GM23338 (cell line): Measurements from ENCODE around the gene FAM229B. TPM values are rescaled to one million over a fixed set of nuclear protein-coding genes. Genes with fewer than 3 reads are reported as not detected.

Experiments used
- ATAC-seq: fragments of 200-7000 bp; cut with Tn5 transposase; 3 replicates; pipeline ENCODE4 v1.9.1; 2020
- DNase-seq: peaks from one replicate; pipeline ENCODE4 v3.0.0-alpha.2; 2015; ENCODE audit warnings: low spot score
- H2AFZ ChIP-seq: fragments of 200-600 bp; sonication (generic); 2 replicates; pipeline ENCODE4 v1.8.0; 2016; ENCODE audit warnings: antibody characterized with exemption, mild to moderate bottlenecking, moderate library complexity
- H3F3A ChIP-seq: fragments of 200-600 bp; sonication (generic); replicated peaks from 2 replicates; pipeline ENCODE4 v1.8.0; 2017; ENCODE audit warnings: antibody characterized with exemption, mixed run types, low read depth
- H3K27ac ChIP-seq: fragments of 200-600 bp; sonication (generic); 2 replicates; pipeline ENCODE4 v1.6.1; 2016; ENCODE audit warnings: low read depth
- H3K27me3 ChIP-seq: fragments of 200-600 bp; sonication (generic); 2 replicates; pipeline ENCODE4 v1.8.0; 2016; ENCODE audit warnings: mild to moderate bottlenecking, mixed run types, moderate library complexity; ENCODE audit not compliant: insufficient read depth
- H3K36me3 ChIP-seq: fragments of 200-600 bp; sonication (generic); 2 replicates; pipeline ENCODE4 v1.8.0; 2016; ENCODE audit warnings: mild to moderate bottlenecking; ENCODE audit not compliant: insufficient read depth
- H3K4me1 ChIP-seq: fragments of 200-600 bp; sonication (generic); 2 replicates; pipeline ENCODE4 v1.8.0; 2016; ENCODE audit warnings: mild to moderate bottlenecking, moderate library complexity; ENCODE audit not compliant: insufficient read depth
- H3K4me2 ChIP-seq: fragments of 200-600 bp; sonication (generic); 2 replicates; pipeline ENCODE4 v1.7.1; 2017; ENCODE audit warnings: mixed run types
- H3K4me3 ChIP-seq: fragments of 200-600 bp; sonication (generic); 2 replicates; pipeline ENCODE4 v1.6.1; 2016; ENCODE audit warnings: mixed run types
- H3K79me2 ChIP-seq: fragments of 200-600 bp; sonication (generic); replicated peaks from 2 replicates; pipeline ENCODE4 v1.8.0; 2017; ENCODE audit warnings: mild to moderate bottlenecking; ENCODE audit not compliant: insufficient read depth
- H3K9me2 ChIP-seq: fragments of 200-600 bp; sonication (generic); 2 replicates; pipeline ENCODE4 v1.8.0; 2017; ENCODE audit not compliant: insufficient read depth
- H4K20me1 ChIP-seq: fragments of 200-600 bp; sonication (generic); replicated peaks from 2 replicates; pipeline ENCODE4 v1.8.0; 2017; ENCODE audit warnings: mild to moderate bottlenecking; ENCODE audit not compliant: insufficient read depth
- H3K27ac Mint-ChIP-seq: 2 replicates; pipeline ENCODE4 v1.8.0; 2020; ENCODE audit warnings: inconsistent platforms, mild to moderate bottlenecking, moderate library complexity, mixed read lengths
- H3K27me3 Mint-ChIP-seq: 3 replicates; pipeline ENCODE4 v1.8.0; 2022; ENCODE audit warnings: low read depth, mild to moderate bottlenecking, moderate library complexity, mixed read lengths, inconsistent platforms; ENCODE audit not compliant: insufficient read depth, poor library complexity
- H3K36me3 Mint-ChIP-seq: 3 replicates; pipeline ENCODE4 v1.8.0; 2021; ENCODE audit warnings: low read depth, mild to moderate bottlenecking, inconsistent platforms, moderate library complexity, mixed read lengths
- H3K4me1 Mint-ChIP-seq: 3 replicates; pipeline ENCODE4 v1.8.0; 2020; ENCODE audit warnings: mild to moderate bottlenecking, inconsistent platforms, mixed read lengths
- H3K4me3 Mint-ChIP-seq: 3 replicates; pipeline ENCODE4 v1.8.0; 2021; ENCODE audit warnings: moderate library complexity, mild to moderate bottlenecking, inconsistent platforms, mixed read lengths
- H3K9me3 Mint-ChIP-seq: 3 replicates; pipeline ENCODE4 v1.8.0; 2020; ENCODE audit warnings: moderate library complexity, mild to moderate bottlenecking, inconsistent platforms, mixed read lengths
- CREB1 ChIP-seq: fragments of 250-450 bp; sonication (Bioruptor Pico); IDR thresholded peaks from 2 replicates; pipeline ENCODE4 v1.5.0; 2020; ENCODE audit warnings: low read depth, mild to moderate bottlenecking, moderate library complexity
- ETS1 ChIP-seq: IDR thresholded peaks from 2 replicates; pipeline ENCODE4 v1.6.1; 2016; ENCODE audit warnings: antibody characterized with exemption
- EZH2 ChIP-seq: fragments of 200-600 bp; sonication (generic); IDR thresholded peaks from one replicate; pipeline ENCODE4 v1.8.0; 2017; ENCODE audit warnings: antibody characterized with exemption, mild to moderate bottlenecking, low read depth; ENCODE audit not compliant: unreplicated experiment
- EZH2phosphoT487 ChIP-seq: fragments of 200-600 bp; sonication (generic); IDR thresholded peaks from one replicate; pipeline ENCODE4 v1.8.1; 2018; ENCODE audit warnings: antibody characterized with exemption; ENCODE audit not compliant: unreplicated experiment
- JUNB ChIP-seq: IDR thresholded peaks from one replicate; pipeline ENCODE4 v1.6.1; 2016; ENCODE audit warnings: antibody characterized with exemption; ENCODE audit not compliant: unreplicated experiment
- NANOG ChIP-seq: IDR thresholded peaks from 2 replicates; pipeline ENCODE4 v1.6.1; 2016; ENCODE audit warnings: antibody characterized with exemption, borderline replicate concordance
- POLR2AphosphoS5 ChIP-seq: IDR thresholded peaks from 2 replicates; pipeline ENCODE4 v1.6.1; 2016; ENCODE audit warnings: antibody characterized with exemption, low read depth
- ZNF114 ChIP-seq: fragments of 250-450 bp; sonication (Bioruptor Pico); IDR thresholded peaks from 2 replicates; pipeline ENCODE4 v1.5.0; 2020; ENCODE audit warnings: mild to moderate bottlenecking, moderate library complexity
- ZNF331 ChIP-seq: fragments of 250-450 bp; sonication (Bioruptor Pico); IDR thresholded peaks from 2 replicates; pipeline ENCODE4 v1.5.0; 2020; ENCODE audit warnings: low read depth, mild to moderate bottlenecking, moderate library complexity
- polyA plus RNA-seq: library from polyadenylated mRNA; unstranded; fragments of >200 nt; fragmentation: Nextera tagmentation; extraction: Ambion mirVana; gene quantifications from 2 replicates; pipeline ENCODE4 v1.2.1, GENCODE V29; 2016
- total RNA-seq: library from RNA; depleted of rRNA; stranded (reverse); fragments of >200 nt; shearing (Covaris generic); gene quantifications from 2 replicates; pipeline ENCODE4 v1.2.3, GENCODE V29; 2014
- TF ChIP-seq, protein P1 (sequence below): fragments of 250-450 bp; sonication (Bioruptor Pico); IDR thresholded peaks from 2 replicates; pipeline ENCODE4 v1.5.0; 2020; ENCODE audit warnings: mild to moderate bottlenecking, moderate library complexity
- TF ChIP-seq, protein P2 (sequence below): IDR thresholded peaks from one replicate; pipeline ENCODE4 v1.6.1; 2018; ENCODE audit warnings: antibody characterized with exemption; ENCODE audit not compliant: unreplicated experiment
- TF ChIP-seq, protein P3 (sequence below), 2 experiments: fragments of 200-600 bp in 1 of 2; sonication (generic) in 1 of 2; conservative IDR thresholded peaks; 2 replicates each; pipeline versions ENCODE4 v1.5.1 to v1.6.1; 2016 to 2017; ENCODE audit warnings: antibody characterized with exemption in 2 of 2, low read depth in 2 of 2, mild to moderate bottlenecking in 2 of 2, moderate library complexity in 1 of 2

FAM229B gene
- total and polyA plus RNA-seq, 2 experiments from 2014 or later = 4.4 to 32.9 TPM

- Histone ChIP-seq H3K79me2 (no peaks in the 10 kb centered on the region), H3K4me2 (no peak within 1 kb of the TSS), H3K27me3 (no peaks in the 10 kb centered on the region), H4K20me1 (no peaks in the 10 kb centered on the region), H3K4me1 (no peaks in the 10 kb centered on the region), H3K27ac (no peak within 1 kb of the TSS), H3K36me3 (no peaks in the 10 kb centered on the region), H3F3A (no peaks in the 10 kb centered on the region), H2AFZ (peak within 1 kb of the TSS; percentile 88), H3K4me3 (no peak within 1 kb of the TSS), H3K9me2 (0 out of 2 replicates have a peak, but pooled peaks cover 4% of the 10 kb centered on the region)
- Mint-ChIP-seq H3K4me3 (no peak within 1 kb of the TSS), H3K27ac (no peak within 1 kb of the TSS), H3K36me3 (no peaks in the 10 kb centered on the region), H3K9me3 (no peaks in the 10 kb centered on the region), H3K4me1 (no peaks in the 10 kb centered on the region), H3K27me3 (peaks cover 2% of the 10 kb centered on the region)
- TF ChIP-seq, protein P1, sequence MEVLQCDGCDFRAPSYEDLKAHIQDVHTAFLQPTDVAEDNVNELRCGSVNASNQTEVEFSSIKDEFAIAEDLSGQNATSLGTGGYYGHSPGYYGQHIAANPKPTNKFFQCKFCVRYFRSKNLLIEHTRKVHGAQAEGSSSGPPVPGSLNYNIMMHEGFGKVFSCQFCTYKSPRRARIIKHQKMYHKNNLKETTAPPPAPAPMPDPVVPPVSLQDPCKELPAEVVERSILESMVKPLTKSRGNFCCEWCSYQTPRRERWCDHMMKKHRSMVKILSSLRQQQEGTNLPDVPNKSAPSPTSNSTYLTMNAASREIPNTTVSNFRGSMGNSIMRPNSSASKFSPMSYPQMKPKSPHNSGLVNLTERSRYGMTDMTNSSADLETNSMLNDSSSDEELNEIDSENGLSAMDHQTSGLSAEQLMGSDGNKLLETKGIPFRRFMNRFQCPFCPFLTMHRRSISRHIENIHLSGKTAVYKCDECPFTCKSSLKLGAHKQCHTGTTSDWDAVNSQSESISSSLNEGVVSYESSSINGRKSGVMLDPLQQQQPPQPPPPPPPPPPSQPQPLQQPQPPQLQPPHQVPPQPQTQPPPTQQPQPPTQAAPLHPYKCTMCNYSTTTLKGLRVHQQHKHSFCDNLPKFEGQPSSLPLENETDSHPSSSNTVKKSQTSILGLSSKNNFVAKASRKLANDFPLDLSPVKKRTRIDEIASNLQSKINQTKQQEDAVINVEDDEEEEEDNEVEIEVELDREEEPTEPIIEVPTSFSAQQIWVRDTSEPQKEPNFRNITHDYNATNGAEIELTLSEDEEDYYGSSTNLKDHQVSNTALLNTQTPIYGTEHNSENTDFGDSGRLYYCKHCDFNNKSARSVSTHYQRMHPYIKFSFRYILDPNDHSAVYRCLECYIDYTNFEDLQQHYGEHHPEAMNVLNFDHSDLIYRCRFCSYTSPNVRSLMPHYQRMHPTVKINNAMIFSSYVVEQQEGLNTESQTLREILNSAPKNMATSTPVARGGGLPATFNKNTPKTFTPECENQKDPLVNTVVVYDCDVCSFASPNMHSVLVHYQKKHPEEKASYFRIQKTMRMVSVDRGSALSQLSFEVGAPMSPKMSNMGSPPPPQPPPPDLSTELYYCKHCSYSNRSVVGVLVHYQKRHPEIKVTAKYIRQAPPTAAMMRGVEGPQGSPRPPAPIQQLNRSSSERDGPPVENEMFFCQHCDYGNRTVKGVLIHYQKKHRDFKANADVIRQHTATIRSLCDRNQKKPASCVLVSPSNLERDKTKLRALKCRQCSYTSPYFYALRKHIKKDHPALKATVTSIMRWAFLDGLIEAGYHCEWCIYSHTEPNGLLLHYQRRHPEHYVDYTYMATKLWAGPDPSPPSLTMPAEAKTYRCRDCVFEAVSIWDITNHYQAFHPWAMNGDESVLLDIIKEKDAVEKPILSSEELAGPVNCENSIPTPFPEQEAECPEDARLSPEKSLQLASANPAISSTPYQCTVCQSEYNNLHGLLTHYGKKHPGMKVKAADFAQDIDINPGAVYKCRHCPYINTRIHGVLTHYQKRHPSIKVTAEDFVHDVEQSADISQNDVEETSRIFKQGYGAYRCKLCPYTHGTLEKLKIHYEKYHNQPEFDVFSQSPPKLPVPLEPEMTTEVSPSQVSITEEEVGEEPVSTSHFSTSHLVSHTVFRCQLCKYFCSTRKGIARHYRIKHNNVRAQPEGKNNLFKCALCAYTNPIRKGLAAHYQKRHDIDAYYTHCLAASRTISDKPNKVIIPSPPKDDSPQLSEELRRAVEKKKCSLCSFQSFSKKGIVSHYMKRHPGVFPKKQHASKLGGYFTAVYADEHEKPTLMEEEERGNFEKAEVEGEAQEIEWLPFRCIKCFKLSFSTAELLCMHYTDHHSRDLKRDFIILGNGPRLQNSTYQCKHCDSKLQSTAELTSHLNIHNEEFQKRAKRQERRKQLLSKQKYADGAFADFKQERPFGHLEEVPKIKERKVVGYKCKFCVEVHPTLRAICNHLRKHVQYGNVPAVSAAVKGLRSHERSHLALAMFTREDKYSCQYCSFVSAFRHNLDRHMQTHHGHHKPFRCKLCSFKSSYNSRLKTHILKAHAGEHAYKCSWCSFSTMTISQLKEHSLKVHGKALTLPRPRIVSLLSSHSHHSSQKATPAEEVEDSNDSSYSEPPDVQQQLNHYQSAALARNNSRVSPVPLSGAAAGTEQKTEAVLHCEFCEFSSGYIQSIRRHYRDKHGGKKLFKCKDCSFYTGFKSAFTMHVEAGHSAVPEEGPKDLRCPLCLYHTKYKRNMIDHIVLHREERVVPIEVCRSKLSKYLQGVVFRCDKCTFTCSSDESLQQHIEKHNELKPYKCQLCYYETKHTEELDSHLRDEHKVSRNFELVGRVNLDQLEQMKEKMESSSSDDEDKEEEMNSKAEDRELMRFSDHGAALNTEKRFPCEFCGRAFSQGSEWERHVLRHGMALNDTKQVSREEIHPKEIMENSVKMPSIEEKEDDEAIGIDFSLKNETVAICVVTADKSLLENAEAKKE (CRISPR knock-in tag) = no peak
- no peak for TF ChIP-seq ETS1
- TF ChIP-seq EZH2phosphoT487 = no peak
- TF ChIP-seq CREB1 (CRISPR knock-in tag) = no peak
- no peak for TF ChIP-seq ZNF114 (CRISPR knock-in tag)
- TF ChIP-seq ZNF331 (CRISPR knock-in tag) = no peak
- TF ChIP-seq, protein P2, sequence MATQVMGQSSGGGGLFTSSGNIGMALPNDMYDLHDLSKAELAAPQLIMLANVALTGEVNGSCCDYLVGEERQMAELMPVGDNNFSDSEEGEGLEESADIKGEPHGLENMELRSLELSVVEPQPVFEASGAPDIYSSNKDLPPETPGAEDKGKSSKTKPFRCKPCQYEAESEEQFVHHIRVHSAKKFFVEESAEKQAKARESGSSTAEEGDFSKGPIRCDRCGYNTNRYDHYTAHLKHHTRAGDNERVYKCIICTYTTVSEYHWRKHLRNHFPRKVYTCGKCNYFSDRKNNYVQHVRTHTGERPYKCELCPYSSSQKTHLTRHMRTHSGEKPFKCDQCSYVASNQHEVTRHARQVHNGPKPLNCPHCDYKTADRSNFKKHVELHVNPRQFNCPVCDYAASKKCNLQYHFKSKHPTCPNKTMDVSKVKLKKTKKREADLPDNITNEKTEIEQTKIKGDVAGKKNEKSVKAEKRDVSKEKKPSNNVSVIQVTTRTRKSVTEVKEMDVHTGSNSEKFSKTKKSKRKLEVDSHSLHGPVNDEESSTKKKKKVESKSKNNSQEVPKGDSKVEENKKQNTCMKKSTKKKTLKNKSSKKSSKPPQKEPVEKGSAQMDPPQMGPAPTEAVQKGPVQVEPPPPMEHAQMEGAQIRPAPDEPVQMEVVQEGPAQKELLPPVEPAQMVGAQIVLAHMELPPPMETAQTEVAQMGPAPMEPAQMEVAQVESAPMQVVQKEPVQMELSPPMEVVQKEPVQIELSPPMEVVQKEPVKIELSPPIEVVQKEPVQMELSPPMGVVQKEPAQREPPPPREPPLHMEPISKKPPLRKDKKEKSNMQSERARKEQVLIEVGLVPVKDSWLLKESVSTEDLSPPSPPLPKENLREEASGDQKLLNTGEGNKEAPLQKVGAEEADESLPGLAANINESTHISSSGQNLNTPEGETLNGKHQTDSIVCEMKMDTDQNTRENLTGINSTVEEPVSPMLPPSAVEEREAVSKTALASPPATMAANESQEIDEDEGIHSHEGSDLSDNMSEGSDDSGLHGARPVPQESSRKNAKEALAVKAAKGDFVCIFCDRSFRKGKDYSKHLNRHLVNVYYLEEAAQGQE = no peak
- TF ChIP-seq, protein P3, sequence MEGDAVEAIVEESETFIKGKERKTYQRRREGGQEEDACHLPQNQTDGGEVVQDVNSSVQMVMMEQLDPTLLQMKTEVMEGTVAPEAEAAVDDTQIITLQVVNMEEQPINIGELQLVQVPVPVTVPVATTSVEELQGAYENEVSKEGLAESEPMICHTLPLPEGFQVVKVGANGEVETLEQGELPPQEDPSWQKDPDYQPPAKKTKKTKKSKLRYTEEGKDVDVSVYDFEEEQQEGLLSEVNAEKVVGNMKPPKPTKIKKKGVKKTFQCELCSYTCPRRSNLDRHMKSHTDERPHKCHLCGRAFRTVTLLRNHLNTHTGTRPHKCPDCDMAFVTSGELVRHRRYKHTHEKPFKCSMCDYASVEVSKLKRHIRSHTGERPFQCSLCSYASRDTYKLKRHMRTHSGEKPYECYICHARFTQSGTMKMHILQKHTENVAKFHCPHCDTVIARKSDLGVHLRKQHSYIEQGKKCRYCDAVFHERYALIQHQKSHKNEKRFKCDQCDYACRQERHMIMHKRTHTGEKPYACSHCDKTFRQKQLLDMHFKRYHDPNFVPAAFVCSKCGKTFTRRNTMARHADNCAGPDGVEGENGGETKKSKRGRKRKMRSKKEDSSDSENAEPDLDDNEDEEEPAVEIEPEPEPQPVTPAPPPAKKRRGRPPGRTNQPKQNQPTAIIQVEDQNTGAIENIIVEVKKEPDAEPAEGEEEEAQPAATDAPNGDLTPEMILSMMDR (conservative IDR thresholded peaks at IDR 0.05; ENCODE audit: low read depth in 2 of 2) = no peak
- TF ChIP-seq EZH2 = no peak
- no peak for TF ChIP-seq NANOG
- no peak for TF ChIP-seq POLR2AphosphoS5
- TF ChIP-seq JUNB = no peak
- DNase-seq (no peak), ATAC-seq (0 out of 3 replicates have a peak, but pooled peaks have one; percentile 26)
Measured at GRCh38 chr6:112054001-112054400, 33.4 kb upstream of the FAM229B start, which contains the start of gene CCN6. TSS of gene CCN6 (plus strand) at chr6:112054104. CDS start at chr6:112054358, 254 bp downstream.
